HL-60 (cell line): ENCODE results near the gene MBNL3.

Experiments
- DNase-seq, 2 experiments: peaks; one replicate each; pipeline ENCODE4 v3.0.0-alpha.2; 2010 to 2020; ENCODE audit warnings: low read depth in 1 of 2, low spot score in 1 of 2
- H3K27ac ChIP-seq: fragments of 250-450 bp; sonication (Bioruptor Pico); replicated peaks from 2 replicates; pipeline ENCODE4 v1.5.1; 2020; ENCODE audit warnings: mild to moderate bottlenecking, moderate library complexity
- H3K27me3 ChIP-seq: fragments of 250-450 bp; sonication (Bioruptor Pico); 2 replicates; pipeline ENCODE4 v1.5.1; 2021; ENCODE audit warnings: mild to moderate bottlenecking, moderate library complexity; ENCODE audit not compliant: insufficient read depth, poor library complexity, severe bottlenecking
- H3K4me3 ChIP-seq: replicated peaks from 2 replicates; pipeline ENCODE4 v1.5.1; 2011; ENCODE audit warnings: mild to moderate bottlenecking, control low read depth, low read length; ENCODE audit not compliant: insufficient read depth
- CTCF ChIP-seq: IDR thresholded peaks from one replicate; pipeline ENCODE4 v1.5.1; 2011; ENCODE audit warnings: low read length, control low read depth, inconsistent platforms; ENCODE audit not compliant: insufficient read depth
- GABPA ChIP-seq: IDR thresholded peaks from 2 replicates; pipeline ENCODE4 v1.6.1; 2012; ENCODE audit warnings: low read depth
- POLR2AphosphoS5 ChIP-seq: IDR thresholded peaks from 2 replicates; pipeline ENCODE4 v1.6.1; 2012; ENCODE audit warnings: low read depth
- REST ChIP-seq: IDR thresholded peaks from 2 replicates; pipeline ENCODE4 v1.6.1; 2012; ENCODE audit warnings: low read depth; ENCODE audit not compliant: insufficient replicate concordance
- SPI1 ChIP-seq: IDR thresholded peaks from 2 replicates; pipeline ENCODE4 v1.6.1; 2012; ENCODE audit warnings: low read depth, mild to moderate bottlenecking, borderline replicate concordance

Gene MBNL3

GRCh38 chrX:132367984-132368383 is 120.9 kb downstream of the MBNL3 start:
- no peaks in the 10 kb centered on the region for H3K27me3 ChIP-seq
- DNase-seq = no peak
- TF ChIP-seq POLR2AphosphoS5 (no peak), SPI1 (no peak), REST (no peak), GABPA (no peak), CTCF (no peak)
- no peak overlapping the region for H3K4me3 ChIP-seq
- no peak overlapping the region for H3K27ac ChIP-seq

- H3K27ac ChIP-seq = no peak overlapping the region
- DNase-seq = no peak
- no peak overlapping the region for H3K4me3 ChIP-seq
- no peaks in the 10 kb centered on the region for H3K27me3 ChIP-seq
- TF ChIP-seq SPI1 (no peak), GABPA (no peak), CTCF (no peak), REST (no peak), POLR2AphosphoS5 (no peak)
These were observed 121.5 kb downstream of the MBNL3 start for GRCh38 chrX:132367314-132367713.

GRCh38 chrX:132365490-132365889 is 123.3 kb downstream of the MBNL3 start:
- DNase-seq = no peak
- H3K27me3 ChIP-seq = no peaks in the 10 kb centered on the region
- no peak overlapping the region for H3K4me3 ChIP-seq
- TF ChIP-seq SPI1 (no peak), CTCF (no peak), POLR2AphosphoS5 (no peak), GABPA (no peak), REST (no peak)
- no peak overlapping the region for H3K27ac ChIP-seq
